HEK293 (cell line): ENCODE measurements around the gene HPS4.

ENCODE experiments used
- CTCF ChIA-PET: fragments of 350-600 bp; formaldehyde crosslinking; extraction: SDS; loops from one replicate; lab custom pipeline; 2021; ENCODE audit warnings: antibody characterized with exemption; lab: Yijun Ruan, JAX
- POLR2A ChIA-PET: fragments of 300-600 bp; formaldehyde crosslinking; extraction: SDS; loops from one replicate; lab custom pipeline; 2020; ENCODE audit warnings: antibody characterized with exemption, inconsistent platforms; lab: Yijun Ruan, JAX
- H3K27ac ChIP-seq: fragments of 200-500 bp; sonication (Bioruptor generic); 2 replicates; pipeline ENCODE4 v1.5.1; 2014; ENCODE audit warnings: low read depth, low read length, control low read depth, inconsistent platforms; ENCODE audit errors: extremely low read depth
- H3K36me3 ChIP-seq, 2 experiments: fragments of 200-500 bp in 1 of 2; sonication (Bioruptor generic) in 1 of 2; 1 replicate in 1 of 2; 2 replicates in 1 of 2; pipeline ENCODE4 v1.5.1; 2014 to 2017; ENCODE audit warnings: inconsistent platforms in 2 of 2, low read length in 2 of 2; ENCODE audit not compliant: control insufficient read depth in 2 of 2, insufficient read depth in 1 of 2
- H3K4me1 ChIP-seq: fragments of 200-500 bp; sonication (Bioruptor generic); 2 replicates; pipeline ENCODE4 v1.5.1; 2014; ENCODE audit warnings: mild to moderate bottlenecking, low read length, inconsistent platforms; ENCODE audit not compliant: control insufficient read depth, insufficient read depth
- H3K4me3 ChIP-seq: 2 replicates; pipeline ENCODE4 v1.5.1; 2011; ENCODE audit warnings: low read depth, mild to moderate bottlenecking, control low read depth, low read length, moderate library complexity
- H3K9me3 ChIP-seq: fragments of 200-500 bp; sonication (Bioruptor generic); 2 replicates; pipeline ENCODE4 v1.5.1; 2014; ENCODE audit warnings: low read depth, low read length, inconsistent platforms; ENCODE audit not compliant: control insufficient read depth, insufficient read depth
- GFI1B ChIP-seq: fragments of 450-650 bp; formaldehyde crosslinking; IDR thresholded peaks from 2 replicates; pipeline ENCODE4 v1.5.1; 2016; ENCODE audit warnings: missing biosample characterization, missing genetic modification characterization
- GLI4 ChIP-seq: fragments of 450-650 bp; formaldehyde crosslinking; IDR thresholded peaks from 2 replicates; pipeline ENCODE4 v1.5.1; 2016; ENCODE audit warnings: missing biosample characterization, missing genetic modification characterization
- HOXC10 ChIP-seq: sonication (generic); formaldehyde crosslinking; IDR thresholded peaks from 2 replicates; pipeline ENCODE4 v1.8.1; 2023; ENCODE audit warnings: mild to moderate bottlenecking, missing genetic modification reagents
- ZBTB17 ChIP-seq: fragments of 450-650 bp; formaldehyde crosslinking; IDR thresholded peaks from 2 replicates; pipeline ENCODE4 v1.5.1; 2016; ENCODE audit warnings: missing biosample characterization, missing genetic modification characterization
- ZBTB7A ChIP-seq: fragments of 450-650 bp; formaldehyde crosslinking; IDR thresholded peaks from 2 replicates; pipeline ENCODE4 v1.5.1; 2016; ENCODE audit warnings: low read depth, missing biosample characterization, missing genetic modification characterization
- ZNF239 ChIP-seq: fragments of 450-650 bp; formaldehyde crosslinking; IDR thresholded peaks from 2 replicates; pipeline ENCODE4 v1.5.1; 2016; ENCODE audit warnings: missing biosample characterization, missing genetic modification characterization
- ZNF248 ChIP-seq: fragments of 450-650 bp; formaldehyde crosslinking; IDR thresholded peaks from 2 replicates; pipeline ENCODE4 v1.5.1; 2017; ENCODE audit warnings: missing biosample characterization, missing genetic modification characterization
- ZNF335 ChIP-seq: fragments of 450-650 bp; formaldehyde crosslinking; conservative IDR thresholded peaks from 2 replicates; pipeline ENCODE4 v1.5.1; 2016; ENCODE audit warnings: missing biosample characterization, missing genetic modification characterization
- ZNF366 ChIP-seq: fragments of 450-650 bp; formaldehyde crosslinking; conservative IDR thresholded peaks from 2 replicates; pipeline ENCODE4 v1.5.1; 2016; ENCODE audit warnings: missing biosample characterization, missing genetic modification characterization
- ZNF555 ChIP-seq: fragments of 450-650 bp; formaldehyde crosslinking; conservative IDR thresholded peaks from 2 replicates; pipeline ENCODE4 v1.5.1; 2017; ENCODE audit warnings: missing biosample characterization, mild to moderate bottlenecking, missing genetic modification characterization, inconsistent platforms
- ZNF658 ChIP-seq: fragments of 450-650 bp; formaldehyde crosslinking; IDR thresholded peaks from 2 replicates; pipeline ENCODE4; 2016; ENCODE audit warnings: missing biosample characterization, missing genetic modification characterization
- ZNF670 ChIP-seq: fragments of 450-650 bp; formaldehyde crosslinking; IDR thresholded peaks from 2 replicates; pipeline ENCODE4 v1.5.1; 2016; ENCODE audit warnings: missing biosample characterization, missing genetic modification characterization, low read depth
- ZNF701 ChIP-seq: fragments of 450-650 bp; formaldehyde crosslinking; IDR thresholded peaks from 2 replicates; pipeline ENCODE4 v1.5.1; 2016; ENCODE audit warnings: missing biosample characterization, missing genetic modification characterization
- ZNF792 ChIP-seq: fragments of 450-650 bp; formaldehyde crosslinking; IDR thresholded peaks from 2 replicates; pipeline ENCODE4 v1.5.1; 2016; ENCODE audit warnings: missing biosample characterization, missing genetic modification characterization
- ZNF837 ChIP-seq: fragments of 450-650 bp; formaldehyde crosslinking; IDR thresholded peaks from 2 replicates; pipeline ENCODE4 v1.5.1; 2016; ENCODE audit warnings: missing biosample characterization, missing genetic modification characterization
- TF ChIP-seq, protein P1 (sequence below): fragments of 450-650 bp; formaldehyde crosslinking; IDR thresholded peaks from 2 replicates; pipeline ENCODE4 v1.5.1; 2016; ENCODE audit warnings: missing biosample characterization, missing genetic modification characterization, low read depth
- TF ChIP-seq, protein P2 (sequence below): fragments of 450-650 bp; formaldehyde crosslinking; IDR thresholded peaks from 2 replicates; pipeline ENCODE4 v1.5.1; 2016; ENCODE audit warnings: missing biosample characterization, missing genetic modification characterization

Gene HPS4

DNA sequence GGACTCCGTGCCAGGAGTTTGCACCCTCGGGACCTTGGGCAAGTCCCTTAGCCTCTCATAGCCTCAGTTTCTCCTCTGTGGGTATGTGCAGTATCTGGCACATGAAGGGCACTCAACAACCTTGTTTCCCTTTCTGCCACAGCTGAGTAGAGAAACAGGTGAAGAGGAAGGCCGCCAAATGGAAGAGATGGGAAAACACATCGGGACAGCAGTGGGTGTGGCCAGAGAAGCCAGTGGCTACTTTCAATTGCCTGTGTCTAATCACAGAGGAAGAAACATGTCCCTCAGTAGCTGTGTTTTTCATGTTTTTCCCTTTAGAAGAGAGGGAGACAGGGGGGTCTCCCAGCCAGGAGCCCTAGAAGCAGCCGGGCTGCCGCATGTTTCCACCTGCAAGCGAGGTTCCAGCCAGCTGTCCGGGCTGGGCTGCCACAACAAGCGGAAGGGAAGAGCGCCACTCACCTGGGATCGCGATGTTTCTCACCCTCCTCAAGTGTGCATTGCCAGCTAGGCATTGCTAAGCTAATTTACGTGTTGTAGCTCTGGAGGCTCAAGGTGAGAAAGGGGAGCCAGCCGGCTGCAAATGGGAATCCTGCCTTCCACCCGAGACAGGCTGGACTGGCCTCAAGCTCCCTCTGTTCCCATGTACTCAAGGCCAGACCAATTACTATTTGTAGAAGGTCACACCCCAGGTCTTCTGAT is 37.9 kb downstream of the HPS4 start:
- Histone ChIP-seq H3K27ac (no peak overlapping the region), H3K4me3 (no peak overlapping the region), H3K36me3 (peaks cover 0 to 18% of the 10 kb centered on the region in 2 experiments; a peak in 1 of 3 replicates), H3K9me3 (no peaks in the 10 kb centered on the region), H3K4me1 (no peaks in the 10 kb centered on the region)
- ChIA-PET POLR2A (no interaction called here), CTCF (interaction anchor here (1.2 to 3.9 kb wide), 3 partner anchors 10 to 81 kb away, joined by 4 to 21 read pairs (median 7); no protein-coding TSS in a partner anchor)
- TF ChIP-seq ZNF366 (tag by site-specific recombination) (no peak), ZNF555 (tag by site-specific recombination) (no peak)

DNA sequence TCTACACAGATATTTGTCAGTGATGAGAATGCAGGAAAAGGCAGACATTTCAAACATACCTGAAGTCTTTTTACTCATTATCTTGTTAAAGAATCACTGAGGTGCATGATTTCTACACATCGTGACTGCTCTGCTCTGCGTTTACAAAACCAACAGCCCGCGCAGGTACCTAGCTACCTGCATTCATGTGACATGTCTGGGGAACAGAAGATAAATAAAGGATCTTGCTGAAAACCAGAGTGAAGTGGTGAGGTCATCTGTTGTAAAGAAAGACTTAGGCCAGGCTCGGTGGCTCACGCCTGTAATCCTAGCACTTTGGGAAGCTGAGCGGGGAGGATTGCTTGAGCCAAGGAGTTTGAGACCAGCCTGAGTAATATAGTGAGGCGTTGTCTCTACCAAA is 38.8 kb downstream of the HPS4 start:
- POLR2A ChIA-PET: interaction anchor here (0.7 kb wide), 1 partner anchor 280 kb away, joined by 3 read pairs; no protein-coding TSS in a partner anchor
- TF ChIP-seq, protein P1, sequence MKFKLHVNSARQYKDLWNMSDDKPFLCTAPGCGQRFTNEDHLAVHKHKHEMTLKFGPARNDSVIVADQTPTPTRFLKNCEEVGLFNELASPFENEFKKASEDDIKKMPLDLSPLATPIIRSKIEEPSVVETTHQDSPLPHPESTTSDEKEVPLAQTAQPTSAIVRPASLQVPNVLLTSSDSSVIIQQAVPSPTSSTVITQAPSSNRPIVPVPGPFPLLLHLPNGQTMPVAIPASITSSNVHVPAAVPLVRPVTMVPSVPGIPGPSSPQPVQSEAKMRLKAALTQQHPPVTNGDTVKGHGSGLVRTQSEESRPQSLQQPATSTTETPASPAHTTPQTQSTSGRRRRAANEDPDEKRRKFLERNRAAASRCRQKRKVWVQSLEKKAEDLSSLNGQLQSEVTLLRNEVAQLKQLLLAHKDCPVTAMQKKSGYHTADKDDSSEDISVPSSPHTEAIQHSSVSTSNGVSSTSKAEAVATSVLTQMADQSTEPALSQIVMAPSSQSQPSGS (tag by site-specific recombination): peak; percentile 50; the same call in 1 of the 2 replicates
- TF ChIP-seq ZBTB17 (peak; percentile 34; the same call in 1 of the 2 replicates), GFI1B (no peak), ZNF670 (no peak), ZNF335 (no peak)
- no peaks in the 10 kb centered on the region for H3K4me1 ChIP-seq
- H3K36me3 ChIP-seq: peaks cover 0 to 8% of the 10 kb centered on the region in 2 experiments; a peak in 1 of 3 replicates
- CTCF ChIA-PET: interaction anchor here (0.9 to 3.9 kb wide), 4 partner anchors 9 to 114 kb away, joined by 3 to 21 read pairs (median 6); no protein-coding TSS in a partner anchor
- H3K4me3 ChIP-seq: no peak overlapping the region
- no peak overlapping the region for H3K27ac ChIP-seq
- H3K9me3 ChIP-seq: no peaks in the 10 kb centered on the region

DNA sequence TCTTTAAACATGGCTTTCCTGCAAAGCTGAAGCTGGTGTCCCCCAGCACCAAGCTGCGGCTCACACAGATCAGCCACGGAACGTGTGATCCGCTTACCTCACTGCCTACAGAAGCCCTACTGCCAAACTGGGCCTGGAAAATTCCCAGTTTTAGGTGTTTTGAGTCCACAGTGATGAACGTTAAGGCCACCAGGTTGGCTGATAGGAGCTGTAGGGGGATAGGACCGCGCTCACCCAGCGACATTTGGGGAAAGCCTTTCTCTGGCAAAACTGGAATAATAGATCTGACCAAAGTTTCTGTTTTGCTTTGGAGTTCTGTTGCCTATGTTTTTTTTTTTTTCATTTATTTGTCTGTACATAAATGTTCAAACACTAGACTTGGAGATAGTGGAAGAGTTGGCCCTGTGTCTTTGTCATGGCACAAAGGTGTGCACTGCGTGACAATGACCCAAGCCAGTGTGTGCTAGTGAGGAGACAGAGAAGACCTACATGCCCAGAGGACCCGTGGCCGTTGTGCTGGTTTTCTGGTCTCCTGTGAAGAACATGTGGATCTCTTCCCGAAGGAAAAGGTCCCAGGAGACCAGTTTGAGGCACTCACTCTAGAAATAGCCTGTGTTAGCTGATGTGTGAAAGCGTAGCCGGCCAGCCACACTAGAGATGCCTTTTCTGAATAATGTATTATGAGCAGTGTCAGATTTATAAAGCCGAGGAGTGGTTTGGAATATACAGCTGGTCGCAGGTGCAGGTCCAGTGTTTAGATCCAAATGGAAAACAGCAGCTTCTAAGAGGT is 39.5 kb downstream of the HPS4 start:
- no peak overlapping the region for H3K27ac ChIP-seq
- H3K36me3 ChIP-seq: peaks cover 0 to 6% of the 10 kb centered on the region in 2 experiments; a peak in 1 of 3 replicates
- H3K9me3 ChIP-seq: no peaks in the 10 kb centered on the region
- ChIA-PET CTCF (interaction anchor here (0.9 to 3.9 kb wide), 3 partner anchors 16 to 114 kb away, joined by 3 to 21 read pairs (median 7); no protein-coding TSS in a partner anchor), POLR2A (interaction anchor here (0.7 kb wide), 1 partner anchor 281 kb away, joined by 3 read pairs; no protein-coding TSS in a partner anchor)
- no peak overlapping the region for H3K4me3 ChIP-seq
- TF ChIP-seq ZNF239: no peak
- TF ChIP-seq ZNF837: no peak
- no peak for TF ChIP-seq ZNF701 (tag by site-specific recombination)
- TF ChIP-seq ZNF792 (tag by site-specific recombination): no peak
- TF ChIP-seq HOXC10 (CRISPR knock-in tag): no peak
- no peak for TF ChIP-seq ZBTB7A (tag by site-specific recombination)
- no peak for TF ChIP-seq ZNF248 (tag by site-specific recombination)
- TF ChIP-seq ZNF658: no peak
- no peak for TF ChIP-seq GLI4 (tag by site-specific recombination)
- TF ChIP-seq, protein P2, sequence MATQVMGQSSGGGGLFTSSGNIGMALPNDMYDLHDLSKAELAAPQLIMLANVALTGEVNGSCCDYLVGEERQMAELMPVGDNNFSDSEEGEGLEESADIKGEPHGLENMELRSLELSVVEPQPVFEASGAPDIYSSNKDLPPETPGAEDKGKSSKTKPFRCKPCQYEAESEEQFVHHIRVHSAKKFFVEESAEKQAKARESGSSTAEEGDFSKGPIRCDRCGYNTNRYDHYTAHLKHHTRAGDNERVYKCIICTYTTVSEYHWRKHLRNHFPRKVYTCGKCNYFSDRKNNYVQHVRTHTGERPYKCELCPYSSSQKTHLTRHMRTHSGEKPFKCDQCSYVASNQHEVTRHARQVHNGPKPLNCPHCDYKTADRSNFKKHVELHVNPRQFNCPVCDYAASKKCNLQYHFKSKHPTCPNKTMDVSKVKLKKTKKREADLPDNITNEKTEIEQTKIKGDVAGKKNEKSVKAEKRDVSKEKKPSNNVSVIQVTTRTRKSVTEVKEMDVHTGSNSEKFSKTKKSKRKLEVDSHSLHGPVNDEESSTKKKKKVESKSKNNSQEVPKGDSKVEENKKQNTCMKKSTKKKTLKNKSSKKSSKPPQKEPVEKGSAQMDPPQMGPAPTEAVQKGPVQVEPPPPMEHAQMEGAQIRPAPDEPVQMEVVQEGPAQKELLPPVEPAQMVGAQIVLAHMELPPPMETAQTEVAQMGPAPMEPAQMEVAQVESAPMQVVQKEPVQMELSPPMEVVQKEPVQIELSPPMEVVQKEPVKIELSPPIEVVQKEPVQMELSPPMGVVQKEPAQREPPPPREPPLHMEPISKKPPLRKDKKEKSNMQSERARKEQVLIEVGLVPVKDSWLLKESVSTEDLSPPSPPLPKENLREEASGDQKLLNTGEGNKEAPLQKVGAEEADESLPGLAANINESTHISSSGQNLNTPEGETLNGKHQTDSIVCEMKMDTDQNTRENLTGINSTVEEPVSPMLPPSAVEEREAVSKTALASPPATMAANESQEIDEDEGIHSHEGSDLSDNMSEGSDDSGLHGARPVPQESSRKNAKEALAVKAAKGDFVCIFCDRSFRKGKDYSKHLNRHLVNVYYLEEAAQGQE (tag by site-specific recombination): no peak
- no peaks in the 10 kb centered on the region for H3K4me1 ChIP-seq
